HG03175 (cell line): ENCODE results near the gene PDE4D.

ENCODE experiments used
- ATAC-seq: cut with Tn5 transposase; IDR thresholded peaks from one replicate; pipeline ENCODE4 v1.9.1; 2021; ENCODE audit warnings: mild to moderate bottlenecking, moderate library complexity; ENCODE audit not compliant: unreplicated experiment

The PDE4D gene

GRCh38 chr5:59560553-59560952 is 333.0 kb downstream of the PDE4D start:
- no peak for ATAC-seq

GRCh38 chr5:59559847-59560246 is 333.7 kb downstream of the PDE4D start:
- no peak for ATAC-seq

GRCh38 chr5:59559323-59559722 is 334.2 kb downstream of the PDE4D start:
- no peak for ATAC-seq

GRCh38 chr5:59558501-59558900 is 335.0 kb downstream of the PDE4D start:
- no peak for ATAC-seq

GRCh38 chr5:59557572-59557971 is 336.0 kb downstream of the PDE4D start:
- no peak for ATAC-seq

- ATAC-seq: no peak
Observed at GRCh38 chr5:59555596-59555995, 337.9 kb downstream of the PDE4D start.

GRCh38 chr5:59554501-59554900 is 339.0 kb downstream of the PDE4D start:
- ATAC-seq: peak; percentile 36

GRCh38 chr5:59553992-59554391 is 339.5 kb downstream of the PDE4D start:
- ATAC-seq: peak; percentile 71

GRCh38 chr5:59548807-59549357 is 344.6 kb downstream of the PDE4D start:
- ATAC-seq: no peak

- no peak for ATAC-seq
Observed at GRCh38 chr5:59547731-59548130, 345.8 kb downstream of the PDE4D start.

GRCh38 chr5:59544573-59544972 is 349.0 kb downstream of the PDE4D start:
- ATAC-seq: no peak

GRCh38 chr5:59543821-59544442 is 349.6 kb downstream of the PDE4D start:
- no peak for ATAC-seq

GRCh38 chr5:59542851-59543820 is 350.4 kb downstream of the PDE4D start:
- ATAC-seq: no peak

GRCh38 chr5:59542306-59542705 is 351.2 kb downstream of the PDE4D start:
- no peak for ATAC-seq

GRCh38 chr5:59540366-59540765 is 353.2 kb downstream of the PDE4D start:
- no peak for ATAC-seq

- ATAC-seq: no peak
Observed at GRCh38 chr5:59538750-59539121, 354.8 kb downstream of the PDE4D start.

GRCh38 chr5:59537961-59538749 is 355.4 kb downstream of the PDE4D start:
- ATAC-seq: no peak

- ATAC-seq: no peak
Observed at GRCh38 chr5:59536875-59537274, 356.7 kb downstream of the PDE4D start.

GRCh38 chr5:59535561-59535960 is 358.0 kb downstream of the PDE4D start:
- ATAC-seq: no peak

GRCh38 chr5:59533730-59534108 is 359.8 kb downstream of the PDE4D start:
- no peak for ATAC-seq
